Retina (tissue), 1 donor: ENCODE data around the gene DYNAP.

Experiments
- DNase-seq: peaks from one replicate; pipeline ENCODE4 v3.0.0-alpha.2; 2016

The DYNAP gene

GRCh38 chr18:54641734-54642133 is 50.7 kb downstream of the DYNAP start:
- no peak for DNase-seq

- no peak for DNase-seq
These were observed 56.1 kb downstream of the DYNAP start for GRCh38 chr18:54647176-54647575.
